Measurements from ENCODE around the gene ANKRD45.
"Not testable (repeated sequence)": the region's sequence is repeated elsewhere in the genome, so short reads cannot be mapped to it uniquely, and the experiment has no call there.

Gene ANKRD45
- total RNA-seq = 0 reads per million in 3 donors

GRCh38 chr1:173669491-173669941 lies at the start of gene ANKRD45:
Gene ANKRD45, minus strand, starts transcription at chr1:173669851. Its CDS starts 10,433 bp downstream, at chr1:173659418.
- H3K9me3 ChIP-seq (ENCODE audit: control insufficient read depth, low read length) = no peaks in the 10 kb centered on the region
- H3K27me3 ChIP-seq (replicated peaks; ENCODE audit: control insufficient read depth, insufficient read depth, low read length, poor library complexity, severe bottlenecking) = peaks cover 7% of the 10 kb centered on the region
- no peak within 1 kb of the TSS for H3K4me3 ChIP-seq (ENCODE audit: insufficient read depth, low read depth, low read length, poor library complexity, severe bottlenecking)
- H3K27ac ChIP-seq (ENCODE audit: insufficient read depth, low read length, poor library complexity, severe bottlenecking) = no peak within 1 kb of the TSS
- no peak for DNase-seq
- no peaks in the 10 kb centered on the region for H3K36me3 ChIP-seq (ENCODE audit: control insufficient read depth, insufficient read depth, low read length)
- peaks cover 7% of the 10 kb centered on the region for H3K4me1 ChIP-seq (ENCODE audit: control insufficient read depth, insufficient read depth, low read length, poor library complexity, severe bottlenecking)

GRCh38 chr1:173717238-173717637 lies 47.6 kb upstream of the ANKRD45 start:
- no peak overlapping the region for H3K4me3 ChIP-seq (ENCODE audit: insufficient read depth, low read depth, low read length, poor library complexity, severe bottlenecking)
- H3K9me3 ChIP-seq (ENCODE audit: control insufficient read depth, low read length) = no peaks in the 10 kb centered on the region
- no peaks in the 10 kb centered on the region for H3K27me3 ChIP-seq (replicated peaks; ENCODE audit: control insufficient read depth, insufficient read depth, low read length, poor library complexity, severe bottlenecking)
- H3K36me3 ChIP-seq (ENCODE audit: control insufficient read depth, insufficient read depth, low read length) = no peaks in the 10 kb centered on the region
- DNase-seq = no peak
- H3K4me1 ChIP-seq (ENCODE audit: control insufficient read depth, insufficient read depth, low read length, poor library complexity, severe bottlenecking) = peaks cover 4% of the 10 kb centered on the region
- no peak overlapping the region for H3K27ac ChIP-seq (ENCODE audit: insufficient read depth, low read length, poor library complexity, severe bottlenecking)

- Histone ChIP-seq H3K27ac (ENCODE audit: insufficient read depth, low read length, poor library complexity, severe bottlenecking) (peak overlapping the region; percentile 78), H3K36me3 (ENCODE audit: control insufficient read depth, insufficient read depth, low read length) (no peaks in the 10 kb centered on the region), H3K4me3 (ENCODE audit: insufficient read depth, low read depth, low read length, poor library complexity, severe bottlenecking) (peak overlapping the region; percentile 65), H3K9me3 (ENCODE audit: control insufficient read depth, low read length) (no peaks in the 10 kb centered on the region), H3K27me3 (replicated peaks; ENCODE audit: control insufficient read depth, insufficient read depth, low read length, poor library complexity, severe bottlenecking) (no peaks in the 10 kb centered on the region), H3K4me1 (ENCODE audit: control insufficient read depth, insufficient read depth, low read length, poor library complexity, severe bottlenecking) (peaks cover 4% of the 10 kb centered on the region)
- no peak for DNase-seq
Observed at GRCh38 chr1:173715538-173715844, 45.8 kb upstream of the ANKRD45 start.

GRCh38 chr1:173714759-173715537 lies 45.3 kb upstream of the ANKRD45 start, which contains the start of gene KLHL20:
Gene KLHL20, plus strand, starts transcription at chr1:173714981. Its CDS starts 1,063 bp downstream, at chr1:173716044.
- DNase-seq = peak; percentile 72 to 81 (median 80)
- no peaks in the 10 kb centered on the region for H3K27me3 ChIP-seq (replicated peaks; ENCODE audit: control insufficient read depth, insufficient read depth, low read length, poor library complexity, severe bottlenecking)
- H3K4me1 ChIP-seq (ENCODE audit: control insufficient read depth, insufficient read depth, low read length, poor library complexity, severe bottlenecking) = peaks cover 4% of the 10 kb centered on the region
- no peaks in the 10 kb centered on the region for H3K36me3 ChIP-seq (ENCODE audit: control insufficient read depth, insufficient read depth, low read length)
- no peaks in the 10 kb centered on the region for H3K9me3 ChIP-seq (ENCODE audit: control insufficient read depth, low read length)
- H3K27ac ChIP-seq (ENCODE audit: insufficient read depth, low read length, poor library complexity, severe bottlenecking) = peak within 1 kb of the TSS; percentile 78
- peak within 1 kb of the TSS; percentile 65 for H3K4me3 ChIP-seq (ENCODE audit: insufficient read depth, low read depth, low read length, poor library complexity, severe bottlenecking)

- no peak for DNase-seq
- Histone ChIP-seq H3K4me3 (ENCODE audit: insufficient read depth, low read depth, low read length, poor library complexity, severe bottlenecking) (peak overlapping the region; percentile 65), H3K27me3 (replicated peaks; ENCODE audit: control insufficient read depth, insufficient read depth, low read length, poor library complexity, severe bottlenecking) (no peaks in the 10 kb centered on the region), H3K36me3 (ENCODE audit: control insufficient read depth, insufficient read depth, low read length) (no peaks in the 10 kb centered on the region), H3K4me1 (ENCODE audit: control insufficient read depth, insufficient read depth, low read length, poor library complexity, severe bottlenecking) (peaks cover 4% of the 10 kb centered on the region), H3K9me3 (ENCODE audit: control insufficient read depth, low read length) (no peaks in the 10 kb centered on the region), H3K27ac (ENCODE audit: insufficient read depth, low read length, poor library complexity, severe bottlenecking) (peak overlapping the region; percentile 78)
Observed at GRCh38 chr1:173714441-173714758, 44.7 kb upstream of the ANKRD45 start.

GRCh38 chr1:173708787-173709186 lies 39.1 kb upstream of the ANKRD45 start:
- Histone ChIP-seq H3K36me3 (ENCODE audit: control insufficient read depth, insufficient read depth, low read length) (no peaks in the 10 kb centered on the region), H3K4me1 (ENCODE audit: control insufficient read depth, insufficient read depth, low read length, poor library complexity, severe bottlenecking) (no peaks in the 10 kb centered on the region), H3K9me3 (ENCODE audit: control insufficient read depth, low read length) (no peaks in the 10 kb centered on the region), H3K4me3 (ENCODE audit: insufficient read depth, low read depth, low read length, poor library complexity, severe bottlenecking) (no peak overlapping the region), H3K27me3 (replicated peaks; ENCODE audit: control insufficient read depth, insufficient read depth, low read length, poor library complexity, severe bottlenecking) (no peaks in the 10 kb centered on the region), H3K27ac (ENCODE audit: insufficient read depth, low read length, poor library complexity, severe bottlenecking) (no peak overlapping the region)
- no peak for DNase-seq

GRCh38 chr1:173705117-173705516 lies 35.5 kb upstream of the ANKRD45 start:
- Histone ChIP-seq H3K27ac (ENCODE audit: insufficient read depth, low read length, poor library complexity, severe bottlenecking) (no peak overlapping the region), H3K4me1 (ENCODE audit: control insufficient read depth, insufficient read depth, low read length, poor library complexity, severe bottlenecking) (no peaks in the 10 kb centered on the region), H3K36me3 (ENCODE audit: control insufficient read depth, insufficient read depth, low read length) (no peaks in the 10 kb centered on the region), H3K9me3 (ENCODE audit: control insufficient read depth, low read length) (no peaks in the 10 kb centered on the region), H3K4me3 (ENCODE audit: insufficient read depth, low read depth, low read length, poor library complexity, severe bottlenecking) (no peak overlapping the region), H3K27me3 (replicated peaks; ENCODE audit: control insufficient read depth, insufficient read depth, low read length, poor library complexity, severe bottlenecking) (no peaks in the 10 kb centered on the region)
- DNase-seq = no peak

- Histone ChIP-seq H3K9me3 (ENCODE audit: control insufficient read depth, low read length) (no peaks in the 10 kb centered on the region), H3K27me3 (replicated peaks; ENCODE audit: control insufficient read depth, insufficient read depth, low read length, poor library complexity, severe bottlenecking) (no peaks in the 10 kb centered on the region), H3K4me3 (ENCODE audit: insufficient read depth, low read depth, low read length, poor library complexity, severe bottlenecking) (no peak overlapping the region), H3K4me1 (ENCODE audit: control insufficient read depth, insufficient read depth, low read length, poor library complexity, severe bottlenecking) (no peaks in the 10 kb centered on the region), H3K36me3 (ENCODE audit: control insufficient read depth, insufficient read depth, low read length) (no peaks in the 10 kb centered on the region), H3K27ac (ENCODE audit: insufficient read depth, low read length, poor library complexity, severe bottlenecking) (no peak overlapping the region)
- no peak for DNase-seq
Observed at GRCh38 chr1:173702736-173703135, 33.1 kb upstream of the ANKRD45 start.

- H3K27me3 ChIP-seq (replicated peaks; ENCODE audit: control insufficient read depth, insufficient read depth, low read length, poor library complexity, severe bottlenecking); H3K4me1 ChIP-seq (ENCODE audit: control insufficient read depth, insufficient read depth, low read length, poor library complexity, severe bottlenecking); H3K4me3 ChIP-seq (ENCODE audit: insufficient read depth, low read depth, low read length, poor library complexity, severe bottlenecking); DNase-seq; H3K27ac ChIP-seq (ENCODE audit: insufficient read depth, low read length, poor library complexity, severe bottlenecking); H3K36me3 ChIP-seq (ENCODE audit: control insufficient read depth, insufficient read depth, low read length); H3K9me3 ChIP-seq (ENCODE audit: control insufficient read depth, low read length): not testable (repeated sequence)
Observed at GRCh38 chr1:173701299-173701698, 31.6 kb upstream of the ANKRD45 start.

GRCh38 chr1:173693238-173693637 lies 23.6 kb upstream of the ANKRD45 start:
- Histone ChIP-seq H3K27ac (ENCODE audit: insufficient read depth, low read length, poor library complexity, severe bottlenecking) (no peak overlapping the region), H3K9me3 (ENCODE audit: control insufficient read depth, low read length) (no peaks in the 10 kb centered on the region), H3K36me3 (ENCODE audit: control insufficient read depth, insufficient read depth, low read length) (no peaks in the 10 kb centered on the region), H3K27me3 (replicated peaks; ENCODE audit: control insufficient read depth, insufficient read depth, low read length, poor library complexity, severe bottlenecking) (no peaks in the 10 kb centered on the region), H3K4me3 (ENCODE audit: insufficient read depth, low read depth, low read length, poor library complexity, severe bottlenecking) (no peak overlapping the region), H3K4me1 (ENCODE audit: control insufficient read depth, insufficient read depth, low read length, poor library complexity, severe bottlenecking) (no peaks in the 10 kb centered on the region)
- DNase-seq = no peak

All from effector memory CD4-positive, alpha-beta T cell (primary cell).